A549 (cell line): ENCODE measurements around the gene HGF. TPM values are rescaled to one million over a fixed set of nuclear protein-coding genes. Genes with fewer than 3 reads are reported as not detected.

Experiments
- ATAC-seq, 2 experiments: fragments of 200-7000 bp in 1 of 2; fragments of >200 bp in 1 of 2; cut with Nextera tagmentation in 1 of 2; cut with Tn5 transposase in 1 of 2; 3 replicates each; pipeline versions ENCODE4 v1.8.0 to v1.9.1; 2018 to 2020; ENCODE audit warnings: mild to moderate bottlenecking in 1 of 2, moderate library complexity in 1 of 2
- CTCF ChIA-PET: fragments of 300-600 bp; sonication (Branson Sonifier 250); formaldehyde crosslinking; extraction: SDS; loops from one replicate; lab custom pipeline; 2021; ENCODE audit warnings: antibody characterized with exemption, inconsistent platforms; lab: Yijun Ruan, JAX
- POLR2A ChIA-PET: fragments of 350-600 bp; formaldehyde crosslinking; extraction: SDS; loops from one replicate; lab custom pipeline; 2021; ENCODE audit warnings: antibody characterized with exemption, inconsistent platforms; lab: Yijun Ruan, JAX
- DNase-seq, 2 experiments: peaks; one replicate each; pipeline versions ENCODE4 v3.0.0 to v3.0.0-alpha.2; 2011 to 2016; ENCODE audit warnings: low read depth in 1 of 2, low spot score in 1 of 2
- FAIRE-seq: peaks from 2 replicates; lab custom pipeline; 2011; peaks lifted over from hg19 to GRCh38; lab: Jason Lieb, UNC
- H3K27ac ChIP-seq, 2 experiments: fragments of >200 bp; sonication (Bioruptor Twin); formaldehyde crosslinking; 3 replicates each; pipeline ENCODE4 v1.5.1; 2016 to 2017
- H3K4me1 ChIP-seq: fragments of >200 bp; sonication (Bioruptor Twin); formaldehyde crosslinking; 3 replicates; pipeline ENCODE4 v1.6.1; 2016
- H3K4me2 ChIP-seq: fragments of >200 bp; sonication (Bioruptor Twin); formaldehyde crosslinking; 3 replicates; pipeline ENCODE4 v1.6.1; 2016
- H3K4me3 ChIP-seq: fragments of >200 bp; sonication (Bioruptor Twin); formaldehyde crosslinking; 3 replicates; pipeline ENCODE4 v1.5.1; 2016
- H3K9me3 ChIP-seq: fragments of >200 bp; sonication (Bioruptor Twin); formaldehyde crosslinking; 3 replicates; pipeline ENCODE4 v1.6.1; 2016
- CBX8 ChIP-seq: fragments of 200-600 bp; sonication (generic); IDR thresholded peaks from 2 replicates; pipeline ENCODE4 v1.6.1; 2016
- EP300 ChIP-seq, 2 experiments: fragments of >200 bp; sonication (Bioruptor Twin); formaldehyde crosslinking; IDR thresholded peaks; 2 replicates in 1 of 2; 3 replicates in 1 of 2; pipeline ENCODE4 v1.6.1; 2016 to 2017
- FOSL2 ChIP-seq, 2 experiments: fragments of 450-650 bp in 1 of 2; fragments of >200 bp in 1 of 2; sonication (Bioruptor Twin) in 1 of 2; formaldehyde crosslinking; IDR thresholded peaks; 2 replicates each; pipeline versions ENCODE4 v1.5.0 to v1.6.1; 2016 to 2020; ENCODE audit warnings: mild to moderate bottlenecking in 1 of 2, moderate library complexity in 1 of 2
- FOXS1 ChIP-seq: fragments of 250-450 bp; sonication (Bioruptor Pico); IDR thresholded peaks from 2 replicates; pipeline ENCODE4 v1.5.0; 2020; ENCODE audit warnings: mild to moderate bottlenecking, moderate library complexity
- GATA3 ChIP-seq: IDR thresholded peaks from 2 replicates; pipeline ENCODE4 v1.6.1; 2012; ENCODE audit warnings: borderline replicate concordance
- HES2 ChIP-seq: fragments of >200 bp; sonication (Bioruptor Twin); formaldehyde crosslinking; IDR thresholded peaks from 2 replicates; pipeline ENCODE4 v1.6.1; 2016
- HEYL ChIP-seq: fragments of 250-450 bp; sonication (Bioruptor Pico); IDR thresholded peaks from 2 replicates; pipeline ENCODE4 v1.8.0; 2021; ENCODE audit warnings: mild to moderate bottlenecking, moderate library complexity
- HOXB13 ChIP-seq: fragments of 250-450 bp; sonication (Bioruptor Pico); IDR thresholded peaks from 2 replicates; pipeline ENCODE4 v1.5.0; 2020; ENCODE audit warnings: low read depth, mild to moderate bottlenecking, moderate library complexity
- MAFK ChIP-seq: fragments of 450-650 bp; IDR thresholded peaks from 2 replicates; pipeline ENCODE4 v1.6.1; 2014; ENCODE audit not compliant: partially characterized antibody
- MYC ChIP-seq: IDR thresholded peaks from 2 replicates; pipeline ENCODE4 v1.6.1; 2012; ENCODE audit warnings: mild to moderate bottlenecking, inconsistent platforms, low read length, improper control_type of control experiment, borderline replicate concordance
- PBX3 ChIP-seq: IDR thresholded peaks from 2 replicates; pipeline ENCODE4 v1.6.1; 2012
- POLR2AphosphoS2 ChIP-seq: conservative IDR thresholded peaks from 2 replicates; pipeline ENCODE4 v1.6.1; 2012; ENCODE audit warnings: low read length, improper control_type of control experiment, inconsistent platforms
- RAD21 ChIP-seq, 2 experiments: fragments of >200 bp in 1 of 2; sonication (Bioruptor Twin) in 1 of 2; formaldehyde crosslinking in 1 of 2; IDR thresholded peaks in 1 of 2; conservative IDR thresholded peaks in 1 of 2; 2 replicates in 1 of 2; 3 replicates in 1 of 2; pipeline ENCODE4 v1.6.1; 2012 to 2018; ENCODE audit warnings: inconsistent platforms in 1 of 2
- RARB ChIP-seq: fragments of 250-450 bp; sonication (Bioruptor Pico); IDR thresholded peaks from 2 replicates; pipeline ENCODE4 v1.8.0; 2021; ENCODE audit warnings: mild to moderate bottlenecking, moderate library complexity
- RFX5 ChIP-seq: fragments of 450-650 bp; IDR thresholded peaks from 2 replicates; pipeline ENCODE4 v1.7.1; 2014; ENCODE audit warnings: antibody characterized with exemption, mild to moderate bottlenecking, moderate library complexity
- SREBF2 ChIP-seq: fragments of 450-650 bp; IDR thresholded peaks from 2 replicates; pipeline ENCODE4 v1.6.1; 2014; ENCODE audit warnings: mild to moderate bottlenecking, moderate library complexity
- TP53 ChIP-seq: fragments of 250-450 bp; sonication (Bioruptor Pico); IDR thresholded peaks from 2 replicates; pipeline ENCODE4 v1.5.0; 2021; ENCODE audit warnings: mild to moderate bottlenecking, moderate library complexity
- ZC3H11A ChIP-seq: fragments of 450-650 bp; IDR thresholded peaks from 2 replicates; pipeline ENCODE4 v1.6.1; 2014; ENCODE audit warnings: antibody characterized with exemption, mild to moderate bottlenecking
- ZFP36 ChIP-seq: fragments of 450-650 bp; IDR thresholded peaks from 2 replicates; pipeline ENCODE4 v1.6.1; 2014; ENCODE audit warnings: borderline replicate concordance; ENCODE audit not compliant: partially characterized antibody
- ZNF302 ChIP-seq: fragments of 250-450 bp; sonication (Bioruptor Pico); IDR thresholded peaks from 2 replicates; pipeline ENCODE4 v1.9.0; 2021; ENCODE audit warnings: inconsistent platforms, mild to moderate bottlenecking, moderate library complexity
- WGBS: methylation state at CpG from one replicate; pipeline ENCODE4 v1.1.6; 2017; ENCODE audit errors: missing lambda C conversion rate; 5-methylcytosine and 5-hydroxymethylcytosine counted together
- polyA plus RNA-seq, 4 experiments: library from polyadenylated mRNA; depleted of rRNA in 3 of 4; stranded (reverse); fragments of >200 nt; fragmentation: RNase III in 1 of 4; extraction: RNeasy Plus Mini Kit Qiagen cat#74134 plus additional on column Dnase treatment in 1 of 4; gene quantifications; 2 replicates in 3 of 4; 3 replicates in 1 of 4; pipeline ENCODE4 v1.2.3, GENCODE V29; 2011 to 2017
- TF ChIP-seq, protein P1 (sequence below): fragments of 250-450 bp; sonication (Bioruptor Pico); IDR thresholded peaks from 2 replicates; pipeline ENCODE4 v1.5.0; 2020; ENCODE audit warnings: low read depth, mild to moderate bottlenecking, moderate library complexity

HGF gene
- polyA plus RNA-seq, 2 of the 4 experiments (the other 2 are of a cell fraction), result 0.06 to 0.31 TPM

DNA sequence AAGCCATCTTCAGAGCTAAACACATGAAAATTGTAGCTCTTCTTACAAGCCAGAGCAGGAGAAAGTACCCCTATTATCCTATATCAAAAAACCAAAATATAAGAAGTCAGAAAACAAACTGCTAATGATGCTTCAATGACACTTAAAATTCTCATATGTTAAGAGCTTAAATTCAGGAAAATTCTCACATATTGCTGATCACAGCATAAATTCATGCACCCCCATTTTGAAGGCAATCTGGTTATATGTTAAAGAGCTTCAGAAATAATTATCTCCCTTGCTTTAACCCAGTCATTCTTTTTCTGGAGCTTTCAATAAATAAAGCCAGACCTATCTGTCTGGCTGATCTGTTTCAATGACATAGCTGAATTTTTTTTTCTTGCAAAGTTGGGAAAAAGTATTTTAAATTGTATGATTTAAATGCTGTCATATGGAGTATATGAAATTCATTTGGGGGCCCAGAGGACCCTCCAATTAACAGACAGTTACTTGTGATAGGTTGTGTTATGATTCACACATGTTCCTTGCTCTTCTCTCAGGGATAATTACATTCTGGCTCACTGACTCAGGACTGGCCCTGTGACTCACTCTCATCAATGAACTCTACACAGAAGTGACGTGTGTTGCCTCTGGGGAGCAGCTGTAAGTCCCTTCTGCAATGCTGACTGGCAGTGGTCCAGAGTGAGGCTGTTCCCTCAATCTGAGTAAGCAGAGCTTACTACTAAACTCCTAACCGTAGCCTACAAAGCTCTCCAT, 85.2 kb downstream of the HGF start (continued):
- TF ChIP-seq, protein P1, sequence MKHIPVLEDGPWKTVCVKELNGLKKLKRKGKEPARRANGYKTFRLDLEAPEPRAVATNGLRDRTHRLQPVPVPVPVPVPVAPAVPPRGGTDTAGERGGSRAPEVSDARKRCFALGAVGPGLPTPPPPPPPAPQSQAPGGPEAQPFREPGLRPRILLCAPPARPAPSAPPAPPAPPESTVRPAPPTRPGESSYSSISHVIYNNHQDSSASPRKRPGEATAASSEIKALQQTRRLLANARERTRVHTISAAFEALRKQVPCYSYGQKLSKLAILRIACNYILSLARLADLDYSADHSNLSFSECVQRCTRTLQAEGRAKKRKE (CRISPR knock-in tag), result no peak
- TF ChIP-seq PBX3 (peak; percentile 78), SREBF2 (no peak), GATA3 (peak; percentile 86), ZNF302 (CRISPR knock-in tag) (no peak), FOSL2 (IDR thresholded peaks at IDR 0.05) (peak; percentile 96), FOSL2 (CRISPR knock-in tag; IDR thresholded peaks at IDR 0.05) (peak; percentile 99), POLR2AphosphoS2 (no peak), HOXB13 (CRISPR knock-in tag) (no peak), MAFK (peak; percentile 95), ZFP36 (no peak), RAD21 (conservative IDR thresholded peaks at IDR 0.05 in 1 of 2, IDR thresholded peaks at IDR 0.05 in 1 of 2) (peak; percentile 16 to 27; a peak in 2 of 5 replicates), CBX8 (no peak), RARB (CRISPR knock-in tag) (no peak), HES2 (no peak)

DNA sequence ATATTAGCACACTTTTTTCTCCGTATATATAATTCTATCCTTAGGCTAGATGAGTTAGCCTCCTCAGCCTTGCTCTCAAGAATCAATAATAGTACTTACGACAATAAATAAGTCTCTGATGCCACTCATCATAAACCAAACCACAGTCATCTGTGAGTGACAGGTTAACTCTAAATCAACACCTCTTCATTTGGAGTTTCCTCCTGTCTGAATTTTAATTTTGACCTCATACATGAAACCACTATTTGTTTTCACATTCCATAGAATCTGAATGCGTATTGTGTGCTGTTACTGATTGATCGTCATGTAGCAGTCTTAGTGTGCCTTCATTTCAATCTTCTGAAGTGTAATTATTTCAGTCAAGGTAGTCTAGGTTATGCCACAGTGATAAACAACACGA, 85.8 kb downstream of the HGF start:
- H3K4me2 ChIP-seq, result peak overlapping the region; percentile 69; the same call in 2 of the 3 replicates
- ChIA-PET POLR2A (no interaction called here), CTCF (interaction anchor here (0.9 kb wide), 1 partner anchor 9 kb away, joined by 3 read pairs; no protein-coding TSS in a partner anchor)
- no peak for FAIRE-seq
- no peak overlapping the region for H3K4me3 ChIP-seq
- H3K4me1 ChIP-seq, result peaks cover 22% of the 10 kb centered on the region
- H3K9me3 ChIP-seq, result no peaks in the 10 kb centered on the region
- 49% methylated on average over 5 of the region's 5 CpGs for WGBS
- H3K27ac ChIP-seq, result peak overlapping the region; percentile 18 to 49; a peak in 5 of 6 replicates
- no peak for ATAC-seq
- no peak for TF ChIP-seq PBX3
- TF ChIP-seq MYC, result no peak
- no peak for TF ChIP-seq TP53 (CRISPR knock-in tag)
- TF ChIP-seq ZC3H11A, result no peak
- TF ChIP-seq HEYL, result no peak
- no peak for TF ChIP-seq SREBF2
- TF ChIP-seq ZFP36, result no peak
- no peak for TF ChIP-seq FOXS1 (CRISPR knock-in tag)
- no peak for TF ChIP-seq EP300 (IDR thresholded peaks at IDR 0.05)
- TF ChIP-seq POLR2AphosphoS2, result no peak
- no peak for TF ChIP-seq RFX5
- no peak for DNase-seq
